Liver (tissue), 9 donors: Measurements from ENCODE around the gene MAP1S. TPM values are rescaled to one million over a fixed set of nuclear protein-coding genes. Genes with fewer than 3 reads are reported as not detected.
A peak's percentile ranks its signal among the peaks of the same experiment; 100 is the strongest.

ENCODE experiments used
- DNase-seq: peaks from one replicate; pipeline ENCODE4 v3.0.0-alpha.2; 2017; ENCODE audit warnings: low spot score
- H3K27ac ChIP-seq, 2 donors: one replicate each; pipeline ENCODE4 v1.7.0; 2013; ENCODE audit warnings: inconsistent platforms in 2 of 2, low read length in 2 of 2, control low read depth in 1 of 2, low read depth in 1 of 2, mild to moderate bottlenecking in 1 of 2
- H3K27me3 ChIP-seq, 4 donors: one replicate each; pipeline versions ENCODE4 v1.6.1 to v1.7.0; 2013; ENCODE audit warnings: low read length in 3 of 4, inconsistent platforms in 1 of 4, mild to moderate bottlenecking in 1 of 4, moderate library complexity in 1 of 4; ENCODE audit not compliant: control insufficient read depth in 4 of 4, insufficient read depth in 4 of 4
- H3K36me3 ChIP-seq, 4 donors: one replicate each; pipeline versions ENCODE4 v1.6.1 to v1.7.0; 2013; ENCODE audit warnings: low read length in 3 of 4, mild to moderate bottlenecking in 3 of 4, low read depth in 1 of 4, moderate library complexity in 1 of 4; ENCODE audit not compliant: control insufficient read depth in 4 of 4, insufficient read depth in 3 of 4
- H3K4me1 ChIP-seq, 4 donors: one replicate each; pipeline versions ENCODE4 v1.6.1 to v1.7.0; 2013; ENCODE audit warnings: low read length in 3 of 4, mild to moderate bottlenecking in 3 of 4, moderate library complexity in 1 of 4; ENCODE audit not compliant: control insufficient read depth in 4 of 4, insufficient read depth in 4 of 4
- H3K4me3 ChIP-seq, 3 donors: one replicate each; pipeline versions ENCODE4 v1.6.1 to v1.7.0; 2013; ENCODE audit warnings: low read length in 3 of 3, control low read depth in 1 of 3, low read depth in 1 of 3, mild to moderate bottlenecking in 1 of 3
- H3K9ac ChIP-seq, 2 donors: one replicate each; pipeline ENCODE4 v1.7.0; 2013; ENCODE audit warnings: low read length in 2 of 2, mild to moderate bottlenecking in 2 of 2, moderate library complexity in 2 of 2, control low read depth in 1 of 2, low read depth in 1 of 2
- H3K9me3 ChIP-seq, 4 donors: one replicate each; pipeline versions ENCODE4 v1.6.1 to v1.7.0; 2013; ENCODE audit warnings: low read length in 3 of 4; ENCODE audit not compliant: control insufficient read depth in 4 of 4
- ATF3 ChIP-seq: IDR thresholded peaks from 2 replicates; pipeline ENCODE4 v1.6.1; 2016; ENCODE audit warnings: antibody characterized with exemption
- CTCF ChIP-seq: fragments of 150-350 bp; IDR thresholded peaks from 2 replicates; pipeline ENCODE4 v1.5.1; 2017; ENCODE audit warnings: improper control_type of control experiment, low read depth, low read length; ENCODE audit not compliant: missing input control
- EGR1 ChIP-seq, 2 donors: IDR thresholded peaks; 2 replicates each; pipeline ENCODE4 v1.6.1; 2016 to 2018; ENCODE audit warnings: antibody characterized with exemption in 2 of 2, low read depth in 2 of 2
- FOXA1 ChIP-seq: IDR thresholded peaks from 2 replicates; pipeline ENCODE4 v1.6.1; 2016; ENCODE audit warnings: antibody characterized with exemption
- FOXA2 ChIP-seq: IDR thresholded peaks from 2 replicates; pipeline ENCODE4 v1.6.1; 2016; ENCODE audit warnings: antibody characterized with exemption
- GABPA ChIP-seq, 2 donors: IDR thresholded peaks in 1 of 2; conservative IDR thresholded peaks in 1 of 2; 2 replicates each; pipeline ENCODE4 v1.6.1; 2016; ENCODE audit warnings: antibody characterized with exemption in 2 of 2, mild to moderate bottlenecking in 1 of 2, moderate library complexity in 1 of 2
- HNF4A ChIP-seq, 2 donors: conservative IDR thresholded peaks; 2 replicates each; pipeline ENCODE4 v1.6.1; 2016; ENCODE audit warnings: antibody characterized with exemption in 2 of 2, mild to moderate bottlenecking in 2 of 2
- HNF4G ChIP-seq: IDR thresholded peaks from 2 replicates; pipeline ENCODE4 v1.6.1; 2016; ENCODE audit warnings: antibody characterized with exemption
- MAX ChIP-seq: IDR thresholded peaks from 2 replicates; pipeline ENCODE4 v1.6.1; 2016; ENCODE audit warnings: antibody characterized with exemption
- NR2F2 ChIP-seq: IDR thresholded peaks from 2 replicates; pipeline ENCODE4 v1.6.1; 2016; ENCODE audit warnings: antibody characterized with exemption
- RAD21 ChIP-seq, 2 donors: IDR thresholded peaks; 2 replicates each; pipeline ENCODE4 v1.6.1; 2016; ENCODE audit warnings: antibody characterized with exemption in 2 of 2, mild to moderate bottlenecking in 2 of 2
- REST ChIP-seq: IDR thresholded peaks from 2 replicates; pipeline ENCODE4 v1.6.1; 2016; ENCODE audit warnings: antibody characterized with exemption, mild to moderate bottlenecking
- RXRA ChIP-seq, 2 donors: IDR thresholded peaks; 2 replicates each; pipeline ENCODE4 v1.6.1; 2017 to 2018; ENCODE audit warnings: antibody characterized with exemption in 2 of 2, mild to moderate bottlenecking in 1 of 2
- SP1 ChIP-seq: IDR thresholded peaks from 2 replicates; pipeline ENCODE4 v1.6.1; 2018; ENCODE audit warnings: antibody characterized with exemption, mild to moderate bottlenecking
- TAF1 ChIP-seq: conservative IDR thresholded peaks from 2 replicates; pipeline ENCODE4 v1.6.1; 2016; ENCODE audit warnings: antibody characterized with exemption, mild to moderate bottlenecking
- YY1 ChIP-seq: IDR thresholded peaks from 2 replicates; pipeline ENCODE4 v1.6.1; 2016; ENCODE audit warnings: antibody characterized with exemption, mild to moderate bottlenecking
- ZBTB33 ChIP-seq: IDR thresholded peaks from 2 replicates; pipeline ENCODE4 v1.6.1; 2016; ENCODE audit warnings: antibody characterized with exemption
- WGBS: extraction: QIAGEN DNeasy Blood & Tissue Kit; methylation state at CpG from one replicate; pipeline ENCODE4 v1.1.7; 2013; 5-methylcytosine and 5-hydroxymethylcytosine counted together
- polyA plus RNA-seq, 2 donors: library from polyadenylated mRNA; stranded (reverse) in 1 of 2; unstranded in 1 of 2; fragments of 200-250 nt in 1 of 2; fragments of >200 nt in 1 of 2; fragmentation: Nextera tagmentation in 1 of 2; extraction: Ambion mirVana in 1 of 2; gene quantifications; one replicate each; pipeline versions ENCODE4 v1.2.1 to v1.2.3, GENCODE V29; 2013 to 2015
- total RNA-seq, 2 donors: library from RNA; depleted of rRNA; stranded (reverse); fragments of >200 nt; gene quantifications; one replicate each; pipeline ENCODE4 v1.2.3, GENCODE V29; 2014
- donor health status: healthy.
- donor health status: healthy.
- donor health status: healthy.
- donor health status: healthy.
- donor health status: healthy.

The MAP1S gene
- total RNA-seq = 10 to 100 TPM in 1 of 2 donors, 1 to 10 TPM in 1; 8.2 to 20.3 TPM
- 10 to 100 TPM in 1 of 2 donors, 1 to 10 TPM in 1; 8.2 to 12.9 TPM for polyA plus RNA-seq

GRCh38 chr19:17718947-17719711, at the start of gene MAP1S:
TSS of gene MAP1S (plus strand) at chr19:17719480. CDS start at chr19:17719503, 23 bp downstream.
- H3K9ac ChIP-seq = peak within 1 kb of the TSS in 1 of 2 donors; percentile 25
- WGBS = 3% methylated on average over 53 of the region's 53 CpGs
- H3K4me3 ChIP-seq = peak within 1 kb of the TSS; percentile 48 to 97 (median 65)

GRCh38 chr19:17671906-17672305, 47.4 kb upstream of the MAP1S start:
- TF ChIP-seq NR2F2 = no peak
- no peak overlapping the region for H3K27ac ChIP-seq
- no peak for DNase-seq
- no peak overlapping the region for H3K4me3 ChIP-seq
- H3K4me1 ChIP-seq = no peaks in the 10 kb centered on the region
- H3K36me3 ChIP-seq = no peaks in the 10 kb centered on the region
- WGBS = 72% methylated on average over 2 of the region's 2 CpGs
- no peaks in the 10 kb centered on the region for H3K27me3 ChIP-seq
- H3K9me3 ChIP-seq = peaks cover 0 to 2% (median 0%) of the 10 kb centered on the region in 4 donors
- no peak overlapping the region for H3K9ac ChIP-seq

More at GRCh38 chr19:17718947-17719711, at the start of gene MAP1S:
- Histone ChIP-seq H3K9me3 (no peaks in the 10 kb centered on the region), H3K4me1 (peaks cover 12 to 29% (median 20%) of the 10 kb centered on the region in 4 donors), H3K36me3 (peaks cover 0 to 6% (median 4%) of the 10 kb centered on the region in 4 donors), H3K27ac (peak within 1 kb of the TSS in 1 of 2 donors; percentile 25), H3K27me3 (no peaks in the 10 kb centered on the region)
- TF ChIP-seq MAX (peak; percentile 44), SP1 (no peak), ATF3 (no peak), HNF4G (no peak), NR2F2 (no peak), RAD21 (IDR thresholded peaks at IDR 0.05) (no peak), FOXA2 (no peak), YY1 (peak; percentile 95)
- DNase-seq = peak; percentile 66

GRCh38 chr19:17673937-17674799, 45.1 kb upstream of the MAP1S start:
- DNase-seq = no peak
- Histone ChIP-seq H3K9me3 (peaks cover 0 to 2% (median 0%) of the 10 kb centered on the region in 4 donors), H3K36me3 (no peaks in the 10 kb centered on the region), H3K27ac (no peak overlapping the region), H3K4me3 (no peak overlapping the region), H3K9ac (no peak overlapping the region), H3K27me3 (no peaks in the 10 kb centered on the region), H3K4me1 (no peaks in the 10 kb centered on the region)
- 63% methylated on average over 19 of the region's 19 CpGs for WGBS
- TF ChIP-seq RXRA (IDR thresholded peaks at IDR 0.05) = no peak
- no peak for TF ChIP-seq NR2F2
- no peak for TF ChIP-seq MAX
- no peak for TF ChIP-seq REST
- TF ChIP-seq TAF1 = no peak
- no peak for TF ChIP-seq GABPA (IDR thresholded peaks at IDR 0.05 in 1 of 2, conservative IDR thresholded peaks at IDR 0.05 in 1 of 2)
- no peak for TF ChIP-seq HNF4A (conservative IDR thresholded peaks at IDR 0.05)
- no peak for TF ChIP-seq ZBTB33
- TF ChIP-seq FOXA2 = no peak
- no peak for TF ChIP-seq RAD21 (IDR thresholded peaks at IDR 0.05)
- TF ChIP-seq SP1 = no peak
- no peak for TF ChIP-seq EGR1 (IDR thresholded peaks at IDR 0.05; ENCODE audit: low read depth in 2 of 2)
- TF ChIP-seq FOXA1 = no peak
- no peak for TF ChIP-seq CTCF
